SK-N-SH (cell line): ENCODE results near the gene RASGRF2. TPM values are rescaled to one million over a fixed set of nuclear protein-coding genes. Genes with fewer than 3 reads are reported as not detected.
A peak's percentile ranks its signal among the peaks of the same experiment; 100 is the strongest.
"Not testable (repeated sequence)": the region's sequence is repeated elsewhere in the genome, so short reads cannot be mapped to it uniquely, and the experiment has no call there.

ENCODE experiments used
- CTCF ChIA-PET: fragments of 300-600, 350-600 bp; formaldehyde crosslinking; extraction: SDS; loops from one replicate; lab custom pipeline; 2021; lab: Yijun Ruan, JAX
- POLR2A ChIA-PET: fragments of 350-600 bp; sonication (Branson Sonifier 250); formaldehyde crosslinking; extraction: SDS; loops from one replicate; lab custom pipeline; 2020; ENCODE audit warnings: antibody characterized with exemption, inconsistent platforms; lab: Yijun Ruan, JAX
- DNase-seq: peaks from one replicate; pipeline ENCODE4 v3.0.0; 2012
- H2AFZ ChIP-seq: fragments of 200-600 bp; sonication (generic); 2 replicates; pipeline ENCODE4 v1.8.1; 2016; ENCODE audit warnings: antibody characterized with exemption, mild to moderate bottlenecking, low read depth
- H3F3A ChIP-seq: fragments of 200-600 bp; sonication (generic); replicated peaks from 2 replicates; pipeline ENCODE3; 2016; ENCODE audit warnings: antibody characterized with exemption, mild to moderate bottlenecking; ENCODE audit not compliant: insufficient read depth
- H3K27ac ChIP-seq, 2 experiments: fragments of 200-500 bp in 1 of 2; fragments of 200-600 bp in 1 of 2; sonication (Bioruptor generic) in 1 of 2; sonication (generic), shearing (Covaris generic) in 1 of 2; 2 replicates each; pipeline versions ENCODE4 v1.5.1 to v1.6.1; 2014 to 2016; ENCODE audit warnings: low read depth in 2 of 2, inconsistent platforms in 1 of 2, low read length in 1 of 2, mild to moderate bottlenecking in 1 of 2, mixed read lengths in 1 of 2
- H3K27me3 ChIP-seq: fragments of 200-600 bp; sonication (generic), shearing (Covaris generic); 2 replicates; pipeline ENCODE4 v1.6.1; 2016; ENCODE audit warnings: mixed run types; ENCODE audit not compliant: insufficient read depth
- H3K36me3 ChIP-seq, 2 experiments: fragments of 200-500 bp in 1 of 2; fragments of 200-600 bp in 1 of 2; sonication (Bioruptor generic) in 1 of 2; sonication (generic) in 1 of 2; replicated peaks in 1 of 2; 2 replicates each; pipeline versions ENCODE3 to v1.5.1; 2014 to 2016; ENCODE audit warnings: low read length in 1 of 2, mild to moderate bottlenecking in 1 of 2; ENCODE audit not compliant: insufficient read depth in 2 of 2, control insufficient read depth in 1 of 2
- H3K4me1 ChIP-seq, 2 experiments: fragments of 200-500 bp in 1 of 2; fragments of 200-600 bp in 1 of 2; sonication (Bioruptor generic) in 1 of 2; sonication (generic), shearing (Covaris generic) in 1 of 2; 2 replicates each; pipeline versions ENCODE4 v1.5.1 to v1.6.1; 2014 to 2016; ENCODE audit warnings: low read depth in 1 of 2, low read length in 1 of 2, mixed run types in 1 of 2; ENCODE audit not compliant: insufficient read depth in 2 of 2, control insufficient read depth in 1 of 2
- H3K4me2 ChIP-seq: fragments of 200-600 bp; sonication (generic), shearing (Covaris generic); 2 replicates; pipeline ENCODE4 v1.6.1; 2017; ENCODE audit warnings: mixed run types
- H3K4me3 ChIP-seq, 2 experiments: fragments of 200-500 bp in 1 of 2; fragments of 200-600 bp in 1 of 2; sonication (Bioruptor generic) in 1 of 2; sonication (generic), shearing (Covaris generic) in 1 of 2; 2 replicates each; pipeline versions ENCODE4 v1.5.1 to v1.8.1; 2014 to 2016; ENCODE audit warnings: low read depth in 2 of 2, inconsistent platforms in 1 of 2, low read length in 1 of 2, mild to moderate bottlenecking in 1 of 2, mixed read lengths in 1 of 2, moderate library complexity in 1 of 2
- H3K79me2 ChIP-seq: fragments of 200-600 bp; sonication (generic); 2 replicates; pipeline ENCODE4 v1.8.1; 2017; ENCODE audit warnings: mild to moderate bottlenecking; ENCODE audit not compliant: insufficient read depth
- H3K9ac ChIP-seq: fragments of 200-600 bp; sonication (generic); 2 replicates; pipeline ENCODE4 v1.6.1; 2017; ENCODE audit warnings: mixed run types
- H3K9me2 ChIP-seq: fragments of 200-600 bp; sonication (generic); 2 replicates; pipeline ENCODE4 v1.6.1; 2017; ENCODE audit warnings: mixed run types
- H3K9me3 ChIP-seq: fragments of 200-600 bp; sonication (generic); 2 replicates; pipeline ENCODE4 v1.6.1; 2017; ENCODE audit warnings: mixed run types, mild to moderate bottlenecking, moderate library complexity
- H4K20me1 ChIP-seq: fragments of 200-600 bp; sonication (generic); 2 replicates; pipeline ENCODE4 v1.6.1; 2017; ENCODE audit warnings: mild to moderate bottlenecking, mixed run types; ENCODE audit not compliant: insufficient read depth
- ELF1 ChIP-seq: IDR thresholded peaks from 2 replicates; pipeline ENCODE4 v1.4.0; 2012
- FOSL2 ChIP-seq: IDR thresholded peaks from 2 replicates; pipeline ENCODE4 v1.4.0; 2012; ENCODE audit warnings: low read depth, mild to moderate bottlenecking, moderate library complexity, borderline replicate concordance
- JUND ChIP-seq: IDR thresholded peaks from 2 replicates; pipeline ENCODE4 v1.4.0; 2012
- MEF2A ChIP-seq: IDR thresholded peaks from 2 replicates; pipeline ENCODE4 v1.4.0; 2012; ENCODE audit warnings: low read depth, borderline replicate concordance
- NRF1 ChIP-seq: IDR thresholded peaks from 2 replicates; pipeline ENCODE4 v1.6.1; 2012; ENCODE audit warnings: low read depth, mild to moderate bottlenecking, low read length
- PBX3 ChIP-seq: IDR thresholded peaks from 2 replicates; pipeline ENCODE4; 2012
- RAD21 ChIP-seq: IDR thresholded peaks from 2 replicates; pipeline ENCODE4 v1.6.1; 2012; ENCODE audit warnings: mild to moderate bottlenecking, low read length
- TAF1 ChIP-seq: IDR thresholded peaks from 2 replicates; pipeline ENCODE4 v1.6.1; 2012; ENCODE audit warnings: low read depth, mild to moderate bottlenecking, low read length, moderate library complexity, borderline replicate concordance
- TCF12 ChIP-seq: IDR thresholded peaks from 2 replicates; pipeline ENCODE4 v1.4.0; 2012
- YY1 ChIP-seq: IDR thresholded peaks from 2 replicates; pipeline ENCODE4 v1.4.0; 2012; ENCODE audit warnings: low read depth, mild to moderate bottlenecking
- WGBS: methylation state at CpG from one replicate; pipeline ENCODE4 v1.1.6; 2017; ENCODE audit warnings: low lambda C conversion rate; 5-methylcytosine and 5-hydroxymethylcytosine counted together
- polyA plus RNA-seq, 3 experiments: library from polyadenylated mRNA; depleted of rRNA; stranded (reverse); fragments of >200 nt; gene quantifications; 2 replicates each; pipeline ENCODE4 v1.2.3, GENCODE V29; 2012
- TF ChIP-seq, protein P1 (sequence below): fragments of 150-350 bp; IDR thresholded peaks from 2 replicates; pipeline ENCODE4 v1.6.1; 2017; ENCODE audit warnings: antibody characterized with exemption, low read length, low read depth, borderline replicate concordance
- TF ChIP-seq, protein P2 (sequence below): IDR thresholded peaks from 2 replicates; pipeline ENCODE4 v1.4.0; 2012; ENCODE audit warnings: low read depth

RASGRF2 gene
- polyA plus RNA-seq, 1 of the 3 experiments (the other 2 are of a cell fraction): under 0.01 TPM

- Histone ChIP-seq H3K4me1 (peaks cover 5 to 8% of the 10 kb centered on the region in 2 experiments; a peak in 3 of 4 replicates), H2AFZ (no peak overlapping the region), H3K79me2 (peaks cover 23% of the 10 kb centered on the region; the same call in 1 of the 2 replicates), H3F3A (peaks cover 13% of the 10 kb centered on the region), H3K4me3 (no peak overlapping the region), H4K20me1 (no peaks in the 10 kb centered on the region), H3K4me2 (no peak overlapping the region), H3K27ac (peak overlapping the region; percentile 34 to 57; a peak in 3 of 4 replicates), H3K9ac (no peak overlapping the region), H3K27me3 (no peaks in the 10 kb centered on the region), H3K36me3 (peaks cover 0 to 4% of the 10 kb centered on the region in 2 experiments), H3K9me2 (no peaks in the 10 kb centered on the region), H3K9me3 (no peaks in the 10 kb centered on the region)
- WGBS: 47% methylated on average over 3 of the region's 3 CpGs
- ChIA-PET CTCF (interaction anchor here (1.5 to 1.6 kb wide), 2 partner anchors 11 to 31 kb away, joined by 3 to 6 read pairs; no protein-coding TSS in a partner anchor), POLR2A (no interaction called here)
- DNase-seq: no peak
- TF ChIP-seq, protein P1, sequence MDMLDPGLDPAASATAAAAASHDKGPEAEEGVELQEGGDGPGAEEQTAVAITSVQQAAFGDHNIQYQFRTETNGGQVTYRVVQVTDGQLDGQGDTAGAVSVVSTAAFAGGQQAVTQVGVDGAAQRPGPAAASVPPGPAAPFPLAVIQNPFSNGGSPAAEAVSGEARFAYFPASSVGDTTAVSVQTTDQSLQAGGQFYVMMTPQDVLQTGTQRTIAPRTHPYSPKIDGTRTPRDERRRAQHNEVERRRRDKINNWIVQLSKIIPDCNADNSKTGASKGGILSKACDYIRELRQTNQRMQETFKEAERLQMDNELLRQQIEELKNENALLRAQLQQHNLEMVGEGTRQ: no peak
- peak; percentile 84 for TF ChIP-seq TCF12
- TF ChIP-seq, protein P2, sequence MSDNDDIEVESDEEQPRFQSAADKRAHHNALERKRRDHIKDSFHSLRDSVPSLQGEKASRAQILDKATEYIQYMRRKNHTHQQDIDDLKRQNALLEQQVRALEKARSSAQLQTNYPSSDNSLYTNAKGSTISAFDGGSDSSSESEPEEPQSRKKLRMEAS: peak; percentile 50
- no peak for TF ChIP-seq TAF1
- TF ChIP-seq NRF1: no peak
- peak; percentile 71 for TF ChIP-seq JUND
- TF ChIP-seq FOSL2: peak; percentile 74; the same call in 1 of the 2 replicates
- peak; percentile 90 for TF ChIP-seq PBX3
- TF ChIP-seq, all 33 proteins: peak for 5
These were observed 308.5 kb downstream of the RASGRF2 start for GRCh38 chr5:81268521-81269196.

DNA sequence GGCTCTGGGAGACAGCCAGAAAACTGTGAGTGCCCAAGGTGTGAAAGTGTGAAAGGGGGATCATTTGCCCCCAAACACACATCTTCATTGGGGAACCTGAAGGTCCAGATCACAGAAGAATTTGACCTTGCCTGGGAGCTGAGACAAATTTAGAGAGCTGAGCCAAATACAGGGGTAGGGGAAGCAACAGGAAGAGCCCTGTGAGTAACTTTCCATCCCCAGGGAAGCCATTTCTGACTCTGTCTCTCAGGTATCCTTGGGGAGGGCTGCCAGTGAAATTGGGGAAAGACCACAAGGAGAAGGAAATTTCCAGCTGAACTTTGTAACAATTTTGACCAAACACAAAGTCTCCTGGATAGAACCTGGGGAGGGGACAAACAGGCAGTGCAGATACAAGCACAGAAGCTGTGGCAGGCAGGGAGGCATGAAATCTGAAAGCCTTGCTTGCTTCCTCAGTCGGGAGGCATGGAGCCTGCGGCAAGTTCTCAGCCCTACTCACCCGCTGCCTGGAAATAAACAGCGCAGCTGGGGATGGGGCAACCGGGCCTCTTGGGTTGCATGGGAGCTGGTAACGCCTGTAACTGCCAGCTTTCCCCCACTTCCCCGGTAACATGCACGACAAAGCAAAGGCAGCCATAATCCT, 309.7 kb downstream of the RASGRF2 start:
- H2AFZ ChIP-seq: no peak overlapping the region
- WGBS: 100% methylated on average over 3 of the region's 8 CpGs
- DNase-seq: no peak
- ChIA-PET POLR2A (no interaction called here), CTCF (interaction anchor here (1.5 to 1.6 kb wide), 2 partner anchors 12 to 30 kb away, joined by 3 to 6 read pairs; no protein-coding TSS in a partner anchor)
- no peak overlapping the region for H3K9ac ChIP-seq
- peaks cover 13% of the 10 kb centered on the region for H3F3A ChIP-seq
- no peaks in the 10 kb centered on the region for H3K27me3 ChIP-seq
- no peaks in the 10 kb centered on the region for H3K9me3 ChIP-seq
- H3K4me3 ChIP-seq: no peak overlapping the region
- H3K4me2 ChIP-seq: no peak overlapping the region
- peaks cover 32% of the 10 kb centered on the region; the same call in 1 of the 2 replicates for H3K79me2 ChIP-seq
- no peaks in the 10 kb centered on the region for H4K20me1 ChIP-seq
- TF ChIP-seq JUND (no peak), ELF1 (no peak), YY1 (no peak), RAD21 (no peak), MEF2A (no peak)
- no peak overlapping the region for H3K27ac ChIP-seq
- peaks cover 5 to 8% of the 10 kb centered on the region in 2 experiments; a peak in 3 of 4 replicates for H3K4me1 ChIP-seq
- no peaks in the 10 kb centered on the region for H3K9me2 ChIP-seq
- peaks cover 0 to 2% of the 10 kb centered on the region in 2 experiments for H3K36me3 ChIP-seq

- H3K9me2 ChIP-seq, H3K4me3 ChIP-seq, H2AFZ ChIP-seq, H3K36me3 ChIP-seq, H3K9me3 ChIP-seq, H3K27ac ChIP-seq, H3K27me3 ChIP-seq, POLR2A ChIA-PET, H3K4me1 ChIP-seq, DNase-seq, H3K9ac ChIP-seq, H3K4me2 ChIP-seq, H4K20me1 ChIP-seq: not testable (repeated sequence)
- CTCF ChIA-PET: interaction anchor here (1.6 to 2.1 kb wide), 2 partner anchors 29 kb away, joined by 6 to 9 read pairs; no protein-coding TSS in a partner anchor
- Histone ChIP-seq H3F3A (peaks cover 13% of the 10 kb centered on the region), H3K79me2 (peaks cover 37% of the 10 kb centered on the region; the same call in 1 of the 2 replicates)
- 92% methylated on average over 2 of the region's 2 CpGs for WGBS
These were observed 310.3 kb downstream of the RASGRF2 start for GRCh38 chr5:81270394-81271027.
